NCI-H1092 (cell line): ENCODE results near the gene ECI2.

Experiments used
- DNase-seq: peaks from one replicate; lab custom pipeline; 2025; lab: John Stamatoyannopoulos, UW

The ECI2 gene

GRCh38 chr6:4134841-4135664, at the start of gene ECI2:
Gene ECI2, minus strand, starts transcription at chr6:4135575. Its CDS starts 15 bp downstream, at chr6:4135560.
- DNase-seq = peak; percentile 30

GRCh38 chr6:4180652-4181255, 45.4 kb upstream of the ECI2 start:
- no peak for DNase-seq

- DNase-seq = no peak
Observed at GRCh38 chr6:4179960-4180651, 44.7 kb upstream of the ECI2 start.

- no peak for DNase-seq
Observed at GRCh38 chr6:4178737-4179333, 43.5 kb upstream of the ECI2 start.

GRCh38 chr6:4176907-4177306, 41.5 kb upstream of the ECI2 start:
- DNase-seq = no peak

- DNase-seq = no peak
Observed at GRCh38 chr6:4174042-4174441, 38.7 kb upstream of the ECI2 start.

GRCh38 chr6:4172368-4172767, 37.0 kb upstream of the ECI2 start:
- no peak for DNase-seq

- no peak for DNase-seq
Observed at GRCh38 chr6:4170297-4170696, 34.9 kb upstream of the ECI2 start.

GRCh38 chr6:4169028-4169789, 33.8 kb upstream of the ECI2 start:
- no peak for DNase-seq

- no peak for DNase-seq
Observed at GRCh38 chr6:4167833-4168232, 32.5 kb upstream of the ECI2 start.

GRCh38 chr6:4167123-4167522, 31.7 kb upstream of the ECI2 start:
- DNase-seq = no peak

GRCh38 chr6:4164456-4164855, 29.1 kb upstream of the ECI2 start:
- no peak for DNase-seq

- DNase-seq = no peak
Observed at GRCh38 chr6:4164117-4164442, 28.7 kb upstream of the ECI2 start.

- no peak for DNase-seq
Observed at GRCh38 chr6:4163408-4164116, 28.2 kb upstream of the ECI2 start.

- DNase-seq = no peak
Observed at GRCh38 chr6:4162370-4162769, 27.0 kb upstream of the ECI2 start.

- no peak for DNase-seq
Observed at GRCh38 chr6:4159491-4159890, 24.1 kb upstream of the ECI2 start.

- no peak for DNase-seq
Observed at GRCh38 chr6:4157506-4157905, 22.1 kb upstream of the ECI2 start.

GRCh38 chr6:4155848-4156466, 20.6 kb upstream of the ECI2 start:
- peak; percentile 20 for DNase-seq

GRCh38 chr6:4153514-4153985, 18.2 kb upstream of the ECI2 start:
- no peak for DNase-seq

- no peak for DNase-seq
Observed at GRCh38 chr6:4145083-4145482, 9.7 kb upstream of the ECI2 start.

- no peak for DNase-seq
Observed at GRCh38 chr6:4139272-4139671, 3.9 kb upstream of the ECI2 start.
